H1 (cell line): ENCODE measurements around the gene KDM6B. TPM values are rescaled to one million over a fixed set of nuclear protein-coding genes. Genes with fewer than 3 reads are reported as not detected.
"Not testable (repeated sequence)": the region's sequence is repeated elsewhere in the genome, so short reads cannot be mapped to it uniquely, and the experiment has no call there.

Experiments used
- CTCF ChIA-PET: fragments of 300-600 bp; sonication (Branson Sonifier 250); formaldehyde crosslinking; loops from one replicate; lab custom pipeline; 2021; ENCODE audit not compliant: partially characterized antibody; lab: Charles Lee
- POLR2A ChIA-PET: fragments of 300-600 bp; sonication (Branson Sonifier 250); formaldehyde crosslinking; loops from one replicate; lab custom pipeline; 2021; ENCODE audit warnings: inconsistent platforms; ENCODE audit not compliant: partially characterized antibody; lab: Charles Lee
- DNase-seq, 2 experiments: peaks; one replicate each; pipeline versions ENCODE4 v3.0.0 to v3.0.0-alpha.2; 2010 to 2022; ENCODE audit warnings: low spot score in 2 of 2, low read depth in 1 of 2, mixed read lengths in 1 of 2
- FAIRE-seq: peaks from 2 replicates; lab custom pipeline; 2011; peaks lifted over from hg19 to GRCh38; lab: Jason Lieb, UNC
- H2AFZ ChIP-seq: 2 replicates; pipeline ENCODE4 v1.8.1; 2012; ENCODE audit warnings: low read length, inconsistent platforms
- H2AK5ac ChIP-seq: 2 replicates; pipeline ENCODE4 v1.6.1; 2013; ENCODE audit warnings: low read depth, low read length
- H2BK120ac ChIP-seq: replicated peaks from 2 replicates; pipeline ENCODE3; 2013; ENCODE audit warnings: low read depth, low read length, inconsistent platforms
- H2BK12ac ChIP-seq: 2 replicates; pipeline ENCODE4 v1.6.1; 2013; ENCODE audit warnings: low read depth, low read length
- H2BK15ac ChIP-seq: 2 replicates; pipeline ENCODE4 v1.6.1; 2013; ENCODE audit warnings: low read length
- H2BK20ac ChIP-seq: 2 replicates; pipeline ENCODE4 v1.6.1; 2013; ENCODE audit warnings: low read length
- H2BK5ac ChIP-seq: 2 replicates; pipeline ENCODE4 v1.6.1; 2013; ENCODE audit warnings: low read depth, low read length
- H3K14ac ChIP-seq: 2 replicates; pipeline ENCODE4 v1.6.1; 2013; ENCODE audit warnings: inconsistent platforms; ENCODE audit not compliant: insufficient read length
- H3K18ac ChIP-seq: 2 replicates; pipeline ENCODE4 v1.6.1; 2013; ENCODE audit warnings: low read length; ENCODE audit errors: extremely low read depth
- H3K23ac ChIP-seq: 2 replicates; pipeline ENCODE4 v1.6.1; 2013; ENCODE audit warnings: inconsistent platforms; ENCODE audit not compliant: insufficient read length
- H3K23me2 ChIP-seq: 2 replicates; pipeline ENCODE4 v1.6.1; 2013; ENCODE audit warnings: low read depth, low read length
- H3K27ac ChIP-seq: 2 replicates; pipeline ENCODE4 v1.6.1; 2011; ENCODE audit warnings: low read depth, low read length, inconsistent platforms
- H3K27me3 ChIP-seq, 4 experiments: replicated peaks in 1 of 4; 1 replicate in 1 of 4; 2 replicates in 3 of 4; pipeline versions ENCODE4 v1.6.1 to v1.8.1; 2011 to 2013; ENCODE audit warnings: low read length in 3 of 4, mild to moderate bottlenecking in 3 of 4, inconsistent platforms in 2 of 4, mixed read lengths in 2 of 4, moderate library complexity in 1 of 4; ENCODE audit not compliant: control insufficient read depth in 3 of 4, insufficient read depth in 3 of 4; ENCODE audit errors: extremely low read depth in 1 of 4
- H3K36me3 ChIP-seq, 4 experiments: 2 replicates each; pipeline versions ENCODE4 v1.6.1 to v1.8.1; 2011 to 2013; ENCODE audit warnings: mild to moderate bottlenecking in 4 of 4, low read length in 3 of 4, moderate library complexity in 2 of 4, control low read depth in 1 of 4, inconsistent platforms in 1 of 4; ENCODE audit not compliant: insufficient read depth in 4 of 4, control insufficient read depth in 2 of 4
- H3K4ac ChIP-seq: replicated peaks from 2 replicates; pipeline ENCODE3; 2013; ENCODE audit warnings: low read length, low read depth, mixed read lengths, inconsistent platforms; ENCODE audit not compliant: insufficient read length
- H3K4me1 ChIP-seq, 4 experiments: replicated peaks in 1 of 4; 1 replicate in 1 of 4; 2 replicates in 3 of 4; pipeline versions ENCODE4 v1.6.1 to v1.8.1; 2011 to 2013; ENCODE audit warnings: low read length in 3 of 4, inconsistent platforms in 2 of 4, mixed read lengths in 1 of 4; ENCODE audit not compliant: insufficient read depth in 4 of 4, control insufficient read depth in 3 of 4
- H3K4me2 ChIP-seq, 2 experiments: 2 replicates each; pipeline versions ENCODE4 v1.6.1 to v1.8.1; 2011 to 2013; ENCODE audit warnings: low read depth in 2 of 2, low read length in 2 of 2, control low read depth in 1 of 2, inconsistent platforms in 1 of 2, mild to moderate bottlenecking in 1 of 2; ENCODE audit not compliant: insufficient read depth in 1 of 2
- H3K4me3 ChIP-seq, 4 experiments: fragments of 200-600, 300-600 bp in 1 of 4; sonication (generic), shearing (Covaris generic), sonication (Bioruptor Twin) in 1 of 4; 2 replicates each; pipeline versions ENCODE4 v1.5.1 to v1.8.1; 2011 to 2016; ENCODE audit warnings: low read length in 4 of 4, low read depth in 3 of 4, control low read depth in 2 of 4, inconsistent platforms in 2 of 4, mild to moderate bottlenecking in 2 of 4, mixed read lengths in 1 of 4, moderate library complexity in 1 of 4; ENCODE audit not compliant: insufficient read depth in 2 of 4; ENCODE audit errors: extremely low read depth in 1 of 4
- H3K56ac ChIP-seq: replicated peaks from 2 replicates; pipeline ENCODE3; 2013; ENCODE audit warnings: low read depth, mild to moderate bottlenecking, mixed read lengths, low read length, inconsistent platforms; ENCODE audit not compliant: insufficient read length
- H3K79me1 ChIP-seq: 2 replicates; pipeline ENCODE4 v1.6.1; 2013; ENCODE audit warnings: low read depth, low read length, control low read depth
- H3K79me2 ChIP-seq, 2 experiments: 2 replicates each; pipeline versions ENCODE4 v1.6.1 to v1.8.1; 2012 to 2013; ENCODE audit warnings: low read length in 2 of 2, mild to moderate bottlenecking in 2 of 2, inconsistent platforms in 1 of 2; ENCODE audit not compliant: insufficient read depth in 2 of 2, control insufficient read depth in 1 of 2
- H3K9ac ChIP-seq, 4 experiments: replicated peaks in 1 of 4; 1 replicate in 1 of 4; 2 replicates in 3 of 4; pipeline versions ENCODE4 v1.6.1 to v1.8.1; 2011 to 2013; ENCODE audit warnings: low read depth in 3 of 4, low read length in 3 of 4, control low read depth in 2 of 4, mild to moderate bottlenecking in 2 of 4, moderate library complexity in 2 of 4, inconsistent platforms in 1 of 4; ENCODE audit errors: extremely low read depth in 1 of 4
- H3K9me3 ChIP-seq, 2 experiments: 2 replicates each; pipeline versions ENCODE4 v1.6.1 to v1.8.1; 2012 to 2013; ENCODE audit warnings: mild to moderate bottlenecking in 2 of 2, moderate library complexity in 2 of 2, control low read depth in 1 of 2, inconsistent platforms in 1 of 2, low read depth in 1 of 2, low read length in 1 of 2, mixed read lengths in 1 of 2; ENCODE audit not compliant: insufficient read depth in 2 of 2
- H4K20me1 ChIP-seq, 2 experiments: replicated peaks in 1 of 2; 2 replicates each; pipeline versions ENCODE3 to v1.8.1; 2011 to 2013; ENCODE audit warnings: inconsistent platforms in 2 of 2, low read length in 2 of 2, mild to moderate bottlenecking in 1 of 2; ENCODE audit not compliant: insufficient read depth in 2 of 2, control insufficient read depth in 1 of 2
- H4K5ac ChIP-seq: 2 replicates; pipeline ENCODE4 v1.6.1; 2013; ENCODE audit warnings: low read length, low read depth, mixed read lengths, inconsistent platforms; ENCODE audit not compliant: insufficient read length
- H4K8ac ChIP-seq: 2 replicates; pipeline ENCODE4 v1.8.0; 2013; ENCODE audit warnings: mild to moderate bottlenecking, moderate library complexity, low read length, inconsistent platforms; ENCODE audit not compliant: insufficient read depth; ENCODE audit errors: extremely low read depth
- H4K91ac ChIP-seq: replicated peaks from 2 replicates; pipeline ENCODE3; 2013; ENCODE audit warnings: low read length, mixed read lengths, inconsistent platforms; ENCODE audit not compliant: insufficient read length
- EGR1 ChIP-seq: IDR thresholded peaks from 2 replicates; pipeline ENCODE4 v1.6.1; 2011; ENCODE audit warnings: low read depth, low read length, borderline replicate concordance
- RFX5 ChIP-seq: IDR thresholded peaks from 2 replicates; pipeline ENCODE4 v1.6.1; 2011; ENCODE audit warnings: low read depth, low read length, improper control_type of control experiment, borderline replicate concordance
- TEAD4 ChIP-seq: IDR thresholded peaks from 2 replicates; pipeline ENCODE4 v1.6.1; 2012; ENCODE audit warnings: low read depth, low read length, inconsistent platforms, mixed read lengths
- USF2 ChIP-seq: IDR thresholded peaks from 2 replicates; pipeline ENCODE4 v1.6.1; 2011; ENCODE audit warnings: low read length, improper control_type of control experiment
- WGBS, 2 experiments: shearing (Covaris generic) in 1 of 2; methylation state at CpG; one replicate each; pipeline versions ENCODE4 v1.1.6 to v1.1.7; 2013 to 2015; ENCODE audit warnings: low lambda C conversion rate in 2 of 2, mixed read lengths in 2 of 2, inconsistent platforms in 1 of 2, low coverage in 1 of 2, missing lambda C conversion rate in 1 of 2; ENCODE audit not compliant: insufficient replicate concordance in 2 of 2, insufficient coverage in 1 of 2, insufficient read length in 1 of 2; ENCODE audit errors: extremely low coverage in 1 of 2, missing lambda C conversion rate in 1 of 2; 5-methylcytosine and 5-hydroxymethylcytosine counted together
- polyA plus RNA-seq, 7 experiments: library from polyadenylated mRNA; depleted of rRNA in 3 of 7; stranded (reverse) in 5 of 7; unstranded in 2 of 7; fragments of >200 nt in 5 of 7; fragments of 200-250 nt in 2 of 7; gene quantifications; 1 replicate in 5 of 7; 2 replicates in 1 of 7; 4 replicates in 1 of 7; pipeline versions ENCODE4 v1.2.1 to v1.2.3, GENCODE V29; 2011 to 2013; ENCODE audit warnings: missing spikeins in 2 of 7, mixed read lengths in 2 of 7
- total RNA-seq: library from RNA; stranded (reverse); fragmentation: NEBNext Ultra II Directional; extraction: Animal tissue kit (Norgen Biotek cat#: 25700); gene quantifications from 2 replicates; pipeline ENCODE4 v1.2.1, GENCODE V29; 2021

The KDM6B gene
- total and polyA plus RNA-seq, 2 of the 8 experiments (the other 6 are each of a cell fraction or from before 2014, with no cell fraction given) = 0.48 to 3.7 TPM

- TF ChIP-seq USF2 (no peak), RFX5 (no peak), TEAD4 (no peak), EGR1 (no peak)
These were observed 28.8 kb downstream of the KDM6B start (continued) for GRCh38 chr17:7862692-7863437.

GRCh38 chr17:7864384-7864783, 30.4 kb downstream of the KDM6B start:
- H3K4me3 ChIP-seq, H3K4me1 ChIP-seq, H3K56ac ChIP-seq, H2BK12ac ChIP-seq, H4K5ac ChIP-seq, H3K23ac ChIP-seq, POLR2A ChIA-PET, H2BK20ac ChIP-seq, H3K79me1 ChIP-seq, H3K4ac ChIP-seq, H3K14ac ChIP-seq, FAIRE-seq, H2AFZ ChIP-seq, H4K20me1 ChIP-seq, DNase-seq, H4K91ac ChIP-seq, H4K8ac ChIP-seq, H3K27ac ChIP-seq, H3K23me2 ChIP-seq, H2BK120ac ChIP-seq, H3K36me3 ChIP-seq, H3K9ac ChIP-seq, H2BK15ac ChIP-seq, H3K79me2 ChIP-seq, H2BK5ac ChIP-seq, H3K9me3 ChIP-seq, H3K4me2 ChIP-seq, H3K27me3 ChIP-seq, H3K18ac ChIP-seq, H2AK5ac ChIP-seq: not testable (repeated sequence)
- CTCF ChIA-PET = interaction anchor here (0.6 to 5.5 kb wide), 17 partner anchors 8 to 193 kb away, joined by 3 to 26 read pairs (median 5); no protein-coding TSS in a partner anchor
- WGBS, 2 experiments = 87% methylated on average over 5 of the region's 5 CpGs; no CpG with 5 or more reads in 1 of the 2 experiments
